Subcutaneous adipose tissue (tissue), 4 donors: ENCODE data around the gene VIL1. TPM values are rescaled to one million over a fixed set of nuclear protein-coding genes. Genes with fewer than 3 reads are reported as not detected.

Source experiments
- CTCF ChIP-seq: fragments of 450-650 bp; IDR thresholded peaks from one replicate; pipeline ENCODE4 v1.5.1; 2016; ENCODE audit warnings: low read depth, mild to moderate bottlenecking, control low read depth, antibody characterized with exemption, moderate library complexity
- total RNA-seq, 4 donors: library from RNA; depleted of rRNA; stranded (reverse); fragments of >200 nt; gene quantifications; one replicate each; pipeline ENCODE4 v1.1.0, GENCODE V29; 2016

The VIL1 gene
- total RNA-seq, 4 donors from 2014 or later: not detected

GRCh38 chr2:218381916-218382366 lies 37.0 kb upstream of the VIL1 start, which contains the start of gene SLC11A1:
Gene SLC11A1, plus strand, starts transcription at chr2:218382273. Its CDS starts 96 bp downstream, at chr2:218382369.
- no peak for TF ChIP-seq CTCF

GRCh38 chr2:218382785-218383184 lies 36.1 kb upstream of the VIL1 start:
- TF ChIP-seq CTCF: no peak

- no peak for TF ChIP-seq CTCF
These were observed 34.9 kb upstream of the VIL1 start for GRCh38 chr2:218383892-218384519.

- TF ChIP-seq CTCF: no peak
These were observed 33.9 kb upstream of the VIL1 start for GRCh38 chr2:218384975-218385374.

- TF ChIP-seq CTCF: no peak
These were observed 32.2 kb upstream of the VIL1 start for GRCh38 chr2:218386505-218387368.

- TF ChIP-seq CTCF: no peak
These were observed 31.3 kb upstream of the VIL1 start for GRCh38 chr2:218387369-218388194.
